Astrocyte (in vitro differentiated cells and primary cell): ENCODE results near the gene GFPT2.

Experiments
- EZH2 ChIP-seq: IDR thresholded peaks from 2 replicates; pipeline ENCODE4 v1.6.1; 2012; ENCODE audit warnings: mild to moderate bottlenecking, low read length, inconsistent platforms; ENCODE audit not compliant: insufficient read depth
- TF ChIP-seq, protein P1 (sequence below): IDR thresholded peaks from 2 replicates; pipeline ENCODE4 v1.5.1; 2011; ENCODE audit warnings: low read depth, mild to moderate bottlenecking, inconsistent platforms, low read length, moderate library complexity; ENCODE audit not compliant: insufficient read depth

DNA sequence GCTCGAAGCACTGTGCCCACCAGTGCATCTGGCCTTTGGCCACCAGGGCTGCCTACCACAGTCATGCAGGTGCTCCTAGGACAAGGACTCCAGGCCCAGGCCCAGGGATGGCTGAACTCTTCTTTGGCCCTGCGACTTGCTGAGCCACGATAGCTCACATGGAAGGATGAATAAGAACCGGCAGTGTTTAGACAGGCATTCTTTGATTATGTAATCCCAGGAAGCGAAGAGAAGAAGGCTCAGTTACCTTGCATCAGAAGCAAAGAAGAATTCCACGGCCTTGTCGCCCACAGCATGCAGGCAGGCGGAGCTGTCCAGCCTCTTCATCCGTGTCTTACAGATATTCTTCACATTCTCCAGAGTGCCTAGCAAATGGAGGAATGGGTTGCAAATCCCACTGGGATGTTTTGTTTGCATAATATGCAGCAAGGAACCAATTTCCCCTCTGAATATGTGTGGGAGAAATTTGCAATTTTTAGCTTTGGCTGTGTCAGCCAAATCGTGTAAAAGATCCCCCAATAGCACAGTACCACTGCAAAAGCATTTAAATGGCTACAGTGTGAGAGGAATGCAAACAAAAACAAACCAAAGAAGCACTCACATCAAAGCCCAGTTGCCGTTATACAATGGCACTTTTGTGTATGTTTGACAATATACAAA is 29.1 kb downstream of the GFPT2 start:
- TF ChIP-seq, protein P1, sequence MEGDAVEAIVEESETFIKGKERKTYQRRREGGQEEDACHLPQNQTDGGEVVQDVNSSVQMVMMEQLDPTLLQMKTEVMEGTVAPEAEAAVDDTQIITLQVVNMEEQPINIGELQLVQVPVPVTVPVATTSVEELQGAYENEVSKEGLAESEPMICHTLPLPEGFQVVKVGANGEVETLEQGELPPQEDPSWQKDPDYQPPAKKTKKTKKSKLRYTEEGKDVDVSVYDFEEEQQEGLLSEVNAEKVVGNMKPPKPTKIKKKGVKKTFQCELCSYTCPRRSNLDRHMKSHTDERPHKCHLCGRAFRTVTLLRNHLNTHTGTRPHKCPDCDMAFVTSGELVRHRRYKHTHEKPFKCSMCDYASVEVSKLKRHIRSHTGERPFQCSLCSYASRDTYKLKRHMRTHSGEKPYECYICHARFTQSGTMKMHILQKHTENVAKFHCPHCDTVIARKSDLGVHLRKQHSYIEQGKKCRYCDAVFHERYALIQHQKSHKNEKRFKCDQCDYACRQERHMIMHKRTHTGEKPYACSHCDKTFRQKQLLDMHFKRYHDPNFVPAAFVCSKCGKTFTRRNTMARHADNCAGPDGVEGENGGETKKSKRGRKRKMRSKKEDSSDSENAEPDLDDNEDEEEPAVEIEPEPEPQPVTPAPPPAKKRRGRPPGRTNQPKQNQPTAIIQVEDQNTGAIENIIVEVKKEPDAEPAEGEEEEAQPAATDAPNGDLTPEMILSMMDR = no peak
- no peak for TF ChIP-seq EZH2
